Lower lobe of right lung (tissue), 2 donors: ENCODE measurements around the gene IYD. TPM values are rescaled to one million over a fixed set of nuclear protein-coding genes. Genes with fewer than 3 reads are reported as not detected.
A peak's percentile ranks its signal among the peaks of the same experiment; 100 is the strongest.
"Not testable (repeated sequence)": the region's sequence is repeated elsewhere in the genome, so short reads cannot be mapped to it uniquely, and the experiment has no call there.

Experiments used
- ATAC-seq, 2 donors: fragments of 200-7000 bp; cut with Tn5 transposase; one replicate each; pipeline ENCODE4 v1.9.1; 2020 to 2022; ENCODE audit warnings: mild to moderate bottlenecking in 2 of 2, moderate library complexity in 2 of 2
- DNase-seq: peaks from one replicate; pipeline ENCODE4 v3.0.0-alpha.2; 2020
- H3K27ac ChIP-seq: fragments of 200-600 bp; one replicate; pipeline ENCODE4 v1.8.0; 2022
- H3K27me3 ChIP-seq: fragments of 200-600 bp; one replicate; pipeline ENCODE4 v1.8.0; 2022; ENCODE audit warnings: low read depth
- H3K36me3 ChIP-seq: fragments of 200-600 bp; one replicate; pipeline ENCODE4 v1.8.0; 2022; ENCODE audit warnings: mild to moderate bottlenecking
- H3K4me1 ChIP-seq: fragments of 200-600 bp; one replicate; pipeline ENCODE4 v1.8.0; 2022
- H3K4me3 ChIP-seq: fragments of 200-600 bp; one replicate; pipeline ENCODE4 v1.8.0; 2022; ENCODE audit warnings: mild to moderate bottlenecking
- H3K9me3 ChIP-seq: fragments of 200-600 bp; one replicate; pipeline ENCODE4 v1.8.0; 2022
- CTCF ChIP-seq: fragments of 200-600 bp; IDR thresholded peaks from one replicate; pipeline ENCODE4 v1.8.0; 2022; ENCODE audit warnings: antibody characterized with exemption, mild to moderate bottlenecking
- intact Hi-C: fragments of 100-400 bp; cut with DNase I; formaldehyde crosslinking; loops from one replicate; pipeline ENCODE4 v1.11.0; 2022
- total RNA-seq: library from RNA; stranded (reverse); fragmentation: NEBNext Ultra II Directional; extraction: Animal tissue kit (Norgen Biotek cat#: 25700); gene quantifications from one replicate; pipeline ENCODE4 v1.2.1, GENCODE V29; 2021
- donor health status: DM: no; HTN: yes; CAD: no; lungs with severe emphysema.

IYD gene
- total RNA-seq, 1 donor from 2014 or later = 1.9 TPM

GRCh38 chr6:150372051-150372450 lies 3.2 kb downstream of the IYD start:
- no peak for TF ChIP-seq CTCF
- ATAC-seq (no peak), DNase-seq (no peak)
- H3K4me3 ChIP-seq = no peak overlapping the region
- H3K4me1 ChIP-seq = peaks cover 3% of the 10 kb centered on the region
- intact Hi-C loops = no loop called here
- no peaks in the 10 kb centered on the region for H3K27me3 ChIP-seq
- H3K9me3 ChIP-seq = no peaks in the 10 kb centered on the region
- no peak overlapping the region for H3K27ac ChIP-seq
- H3K36me3 ChIP-seq = no peaks in the 10 kb centered on the region

GRCh38 chr6:150373260-150373701 lies 4.5 kb downstream of the IYD start:
- DNase-seq (no peak), ATAC-seq (no peak)
- Histone ChIP-seq H3K9me3 (no peaks in the 10 kb centered on the region), H3K36me3 (no peaks in the 10 kb centered on the region), H3K4me3 (no peak overlapping the region), H3K27me3 (no peaks in the 10 kb centered on the region), H3K4me1 (peaks cover 10% of the 10 kb centered on the region), H3K27ac (no peak overlapping the region)
- intact Hi-C loops = no loop called here
- no peak for TF ChIP-seq CTCF

- H3K9me3 ChIP-seq, H3K36me3 ChIP-seq, ATAC-seq, H3K27ac ChIP-seq, intact Hi-C loops, DNase-seq, H3K27me3 ChIP-seq, H3K4me3 ChIP-seq: not testable (repeated sequence)
- H3K4me1 ChIP-seq = peaks cover 10% of the 10 kb centered on the region
These were observed 5.5 kb downstream of the IYD start for GRCh38 chr6:150374346-150374745.

GRCh38 chr6:150377211-150377781 lies 8.5 kb downstream of the IYD start:
- Histone ChIP-seq H3K27ac (peak overlapping the region; percentile 31), H3K4me3 (no peak overlapping the region), H3K27me3 (no peaks in the 10 kb centered on the region), H3K4me1 (peaks cover 10% of the 10 kb centered on the region), H3K9me3 (no peaks in the 10 kb centered on the region), H3K36me3 (no peaks in the 10 kb centered on the region)
- ATAC-seq (peak; percentile 90 to 91), DNase-seq (peak; percentile 60)
- intact Hi-C loops = no loop called here
- TF ChIP-seq CTCF = no peak

- ATAC-seq = no peak
These were observed 11.4 kb downstream of the IYD start for GRCh38 chr6:150380256-150380655.

More at GRCh38 chr6:150380256-150380655, 11.4 kb downstream of the IYD start:
- H3K4me3 ChIP-seq = no peak overlapping the region
- TF ChIP-seq CTCF = no peak
- intact Hi-C loops = no loop called here
- no peak for DNase-seq
- peaks cover 10% of the 10 kb centered on the region for H3K4me1 ChIP-seq
- H3K36me3 ChIP-seq = no peaks in the 10 kb centered on the region
- H3K27ac ChIP-seq = no peak overlapping the region
- H3K9me3 ChIP-seq = no peaks in the 10 kb centered on the region
- H3K27me3 ChIP-seq = no peaks in the 10 kb centered on the region
